HG03342 (cell line): ENCODE results near the gene OSBPL3.

Source experiments
- ATAC-seq: cut with Tn5 transposase; IDR thresholded peaks from one replicate; pipeline ENCODE4 v1.9.1; 2021; ENCODE audit warnings: mild to moderate bottlenecking, moderate library complexity; ENCODE audit not compliant: unreplicated experiment

The OSBPL3 gene

DNA sequence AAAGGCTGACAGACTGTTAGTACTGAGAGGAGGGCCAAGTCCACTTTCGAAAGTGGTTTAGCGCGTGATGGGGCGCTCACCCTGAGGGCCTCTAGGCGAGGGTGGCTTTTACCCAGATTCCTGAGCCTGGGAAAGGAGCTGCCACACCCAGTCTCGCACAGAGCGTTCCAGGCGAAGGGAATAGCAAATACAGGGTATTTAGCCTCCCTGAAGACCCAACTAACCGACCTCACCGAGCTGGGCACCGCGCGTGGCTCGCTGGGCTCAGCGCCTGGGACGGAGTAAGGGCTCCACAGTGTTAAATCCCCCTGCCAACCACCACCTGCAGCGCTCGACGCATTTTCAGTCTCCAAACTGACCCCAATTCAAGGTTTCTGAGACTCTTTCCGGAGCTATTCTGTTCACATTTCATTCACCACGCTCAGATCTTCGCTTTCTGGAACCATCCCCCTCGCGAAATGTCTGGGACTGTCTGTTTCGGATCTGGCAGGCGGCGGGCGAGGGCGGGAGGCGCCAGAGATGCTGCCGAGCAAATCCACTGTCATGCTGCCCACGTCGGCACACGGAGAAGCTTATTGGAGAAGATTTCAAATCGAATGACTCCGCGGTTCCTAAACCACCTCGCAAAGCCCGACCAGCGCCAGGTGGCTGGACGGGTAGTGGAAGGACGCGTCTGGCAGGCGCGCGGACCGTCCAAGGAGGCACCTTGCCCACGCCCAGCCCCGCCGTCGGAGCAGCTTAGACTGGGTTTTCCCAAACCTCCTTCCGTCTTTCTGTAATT is 1.4 kb upstream of the OSBPL3 start:
- no peak for ATAC-seq

GRCh38 chr7:24980534-24981170 is 674 bp upstream of the OSBPL3 start:
- ATAC-seq: peak; percentile 19

DNA sequence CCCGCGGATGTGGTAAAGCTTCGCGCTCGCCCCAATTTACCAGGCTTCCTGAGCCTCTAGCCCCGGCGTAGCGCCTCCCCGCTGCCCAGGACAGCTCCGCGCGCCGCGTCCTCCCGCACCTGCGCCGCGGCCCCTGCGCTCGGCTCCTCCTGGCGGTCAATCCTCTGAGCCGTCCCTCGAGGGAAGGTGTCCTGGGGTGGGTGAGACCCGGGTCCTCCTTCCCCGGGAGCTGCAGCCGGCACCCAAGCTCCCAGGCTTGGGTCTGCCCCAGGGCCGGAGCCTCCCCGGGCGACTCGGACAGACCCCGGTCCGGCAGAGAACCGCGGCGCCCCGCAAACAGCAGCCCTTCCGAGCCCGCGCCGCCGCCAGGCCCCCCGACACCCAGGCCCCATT is 512 bp downstream of the OSBPL3 start:
- ATAC-seq: peak; percentile 44

DNA sequence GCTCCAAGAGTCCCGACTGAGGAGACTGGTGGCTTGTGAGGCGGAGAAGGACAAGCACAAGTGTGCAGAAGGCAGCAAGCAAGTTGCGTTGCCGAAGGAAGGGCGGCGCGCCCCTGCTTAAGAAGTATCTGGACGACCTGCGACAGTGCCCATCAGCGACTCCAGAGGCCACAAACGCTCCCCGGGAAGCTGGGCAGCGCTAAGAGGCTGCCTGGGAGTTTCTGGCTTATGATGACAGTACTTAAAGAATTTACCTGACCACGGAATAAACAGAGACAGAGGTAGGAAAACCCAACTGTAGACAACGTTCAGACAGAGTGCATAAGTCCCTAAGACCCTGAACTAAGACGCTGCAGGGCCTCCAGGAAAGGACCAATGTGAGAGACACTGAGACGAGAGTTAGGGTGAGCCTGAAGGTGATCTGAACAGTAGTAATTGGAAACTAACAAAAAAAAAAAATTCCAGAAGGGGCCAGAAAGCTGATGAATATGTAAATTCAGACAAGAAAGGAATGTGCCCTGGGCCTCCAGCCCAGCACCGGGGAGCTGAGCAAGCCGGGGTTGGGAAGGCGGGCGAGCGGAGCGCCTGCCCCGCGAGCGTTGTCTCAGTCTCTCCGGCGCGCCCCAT is 1.0 kb downstream of the OSBPL3 start:
- no peak for ATAC-seq

DNA sequence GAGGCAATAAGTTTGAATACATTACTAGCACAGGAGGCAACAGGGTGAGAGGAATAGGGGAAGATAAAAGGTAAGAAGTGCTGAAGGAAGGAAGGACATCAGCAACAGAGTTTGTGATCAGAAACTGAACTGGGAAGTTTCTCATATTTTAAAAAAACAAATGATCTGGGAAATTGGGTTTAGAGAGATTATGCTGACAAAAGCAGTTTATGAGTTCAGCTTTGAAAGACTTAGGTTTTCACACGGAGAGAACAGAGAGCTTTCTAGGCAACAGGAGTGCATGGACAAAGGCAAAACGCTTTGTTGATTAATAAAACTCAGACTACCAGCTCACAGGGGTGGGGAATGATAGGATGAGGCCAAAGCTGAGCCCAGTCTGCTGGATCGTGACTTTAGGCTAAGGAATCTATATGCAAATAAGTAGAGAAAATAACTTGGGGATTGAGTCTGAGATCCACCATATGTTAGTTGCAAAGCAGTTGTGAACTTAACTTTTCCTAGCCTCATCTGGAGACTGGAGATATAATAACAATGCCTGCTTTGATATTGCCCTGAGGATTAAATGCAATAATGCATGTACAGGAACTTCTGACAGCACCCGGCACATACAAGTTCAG is 4.2 kb downstream of the OSBPL3 start:
- ATAC-seq: no peak

DNA sequence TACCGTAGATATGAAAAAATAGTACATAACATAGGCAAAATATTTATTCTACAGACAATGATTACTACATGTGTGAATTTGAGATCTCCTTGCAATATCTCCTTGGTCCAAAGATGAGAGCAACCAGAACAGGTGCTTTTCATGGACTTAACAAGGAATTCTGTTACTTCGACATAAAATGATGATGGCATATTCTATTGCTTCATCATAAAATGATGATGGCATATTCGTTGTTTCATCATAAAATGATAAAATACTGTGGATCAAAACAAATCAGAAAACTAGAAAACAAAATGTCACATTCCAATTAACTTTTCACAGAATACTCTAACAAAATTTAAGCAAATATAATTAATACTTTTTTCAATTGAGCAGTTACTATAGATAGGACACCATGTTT is 4.8 kb downstream of the OSBPL3 start:
- no peak for ATAC-seq

DNA sequence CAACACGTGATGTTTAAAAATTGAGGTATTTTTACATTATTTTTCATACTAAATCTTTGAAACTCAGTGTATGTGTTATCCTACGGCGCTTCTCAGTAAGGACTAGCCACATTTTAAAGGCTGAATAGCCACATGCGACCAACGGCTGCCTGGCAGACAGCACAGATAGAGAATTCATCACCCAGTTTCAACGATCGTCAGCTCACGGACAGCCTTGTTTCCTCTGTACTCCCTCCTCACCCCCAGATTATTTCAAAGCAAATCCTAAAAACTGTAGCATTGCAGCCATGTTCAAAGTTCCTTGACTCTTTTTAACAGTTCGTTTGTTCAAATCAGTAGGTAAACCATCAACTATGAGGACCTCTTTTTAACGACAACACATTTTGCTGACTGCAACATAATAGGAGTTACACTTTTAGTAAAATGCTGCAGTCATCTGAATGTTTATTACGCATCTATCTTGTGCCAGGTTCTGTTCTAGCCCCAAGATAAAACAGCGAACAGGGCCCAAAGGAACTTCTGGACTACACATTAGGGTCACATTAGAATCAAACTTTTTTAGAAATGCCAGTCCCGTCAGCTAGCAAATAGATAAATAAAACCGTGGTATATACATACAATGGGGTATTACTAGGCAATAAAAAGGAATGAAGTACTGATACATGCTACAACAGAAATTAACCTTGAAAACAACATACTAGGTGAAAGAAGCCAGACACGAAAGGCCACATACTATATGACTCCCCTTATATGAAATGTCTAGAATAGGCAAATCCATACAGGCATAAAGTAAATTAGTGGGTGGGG is 5.7 kb downstream of the OSBPL3 start:
- ATAC-seq: no peak

DNA sequence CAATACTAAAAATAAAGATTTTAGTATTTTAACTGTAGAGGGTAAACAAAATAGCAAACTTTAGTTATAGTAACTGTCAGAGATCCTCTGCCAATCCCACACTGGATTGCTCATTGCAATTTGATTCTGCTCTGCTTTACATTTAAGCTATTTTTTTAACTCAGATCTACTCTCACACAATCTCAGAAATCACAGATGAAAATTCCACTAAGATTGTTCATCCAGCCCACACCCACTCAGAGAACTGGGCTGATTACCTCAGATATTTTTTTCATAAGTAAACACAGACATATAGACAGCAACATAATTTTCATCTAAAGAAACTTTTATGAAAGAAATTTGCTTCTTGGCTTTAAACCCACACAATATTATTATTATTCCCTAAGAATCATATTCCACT is 7.0 kb downstream of the OSBPL3 start:
- ATAC-seq: no peak

GRCh38 chr7:24972166-24972477 is 7.9 kb downstream of the OSBPL3 start:
- ATAC-seq: no peak

GRCh38 chr7:24971333-24972165 is 8.4 kb downstream of the OSBPL3 start:
- no peak for ATAC-seq

- no peak for ATAC-seq
Measured at GRCh38 chr7:24970676-24971075, 9.3 kb downstream of the OSBPL3 start.

- no peak for ATAC-seq
Measured at GRCh38 chr7:24968165-24968564, 11.8 kb downstream of the OSBPL3 start.

- peak; percentile 25 for ATAC-seq
Measured at GRCh38 chr7:24967696-24968095, 12.3 kb downstream of the OSBPL3 start.

GRCh38 chr7:24966802-24967201 is 13.2 kb downstream of the OSBPL3 start:
- ATAC-seq: no peak

DNA sequence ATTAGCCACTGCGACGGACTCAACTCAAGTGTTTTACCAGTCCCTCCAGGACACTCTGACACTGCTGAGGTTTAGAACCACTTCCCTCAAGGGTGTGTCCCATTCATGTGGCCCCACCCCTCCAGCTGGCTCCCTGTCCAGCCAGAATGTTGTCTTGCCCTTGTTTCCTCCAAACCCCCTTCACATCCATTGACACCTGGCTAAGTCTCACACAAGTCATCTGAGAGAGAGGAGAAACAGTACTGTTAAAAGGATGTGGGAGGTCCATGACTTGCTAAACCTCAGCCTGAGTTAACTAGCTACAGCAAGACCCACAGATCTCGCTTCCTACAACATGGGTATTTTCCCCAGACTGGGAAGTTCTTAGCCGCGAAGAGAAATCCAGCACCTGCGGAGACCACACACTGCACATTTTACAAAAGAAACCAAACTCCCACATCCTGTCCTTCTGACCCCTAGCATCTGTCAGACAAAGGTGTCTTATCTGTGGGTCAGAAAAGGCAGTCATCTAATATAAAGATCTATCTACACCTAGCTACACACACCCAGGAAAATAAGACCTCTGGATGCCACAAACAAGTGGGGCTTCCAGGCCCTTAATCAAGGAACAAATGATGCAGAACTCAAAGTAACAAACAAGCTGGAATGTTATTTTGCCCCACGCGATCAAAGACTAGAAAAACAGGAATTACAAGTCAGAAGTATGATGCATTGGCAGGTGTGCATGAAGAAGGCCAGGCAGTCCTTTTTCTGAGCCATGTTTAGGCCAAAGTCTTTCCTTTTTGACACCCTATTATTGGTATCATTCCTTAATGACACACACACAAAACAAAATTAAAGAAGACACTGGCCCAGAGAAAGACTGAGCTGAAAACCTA is 13.9 kb downstream of the OSBPL3 start:
- peak; percentile 81 for ATAC-seq

DNA sequence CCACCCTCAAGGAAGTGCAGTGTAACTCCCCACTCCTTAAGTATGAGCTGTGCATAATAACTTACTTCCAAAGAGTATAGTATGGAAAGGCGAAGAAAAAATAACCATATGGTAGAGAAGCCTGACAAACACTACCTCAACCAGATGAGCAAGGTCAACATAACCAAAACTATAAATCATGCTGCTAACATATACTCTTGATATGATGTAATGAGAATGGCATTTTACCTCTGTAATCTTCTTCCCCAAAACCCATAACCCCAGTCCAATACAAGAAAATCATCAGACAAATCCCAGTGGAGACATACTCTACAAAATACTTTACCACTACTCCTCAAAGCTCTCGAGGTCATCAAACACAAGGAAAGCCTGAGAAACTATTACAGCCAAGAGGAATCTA is 15.8 kb downstream of the OSBPL3 start:
- no peak for ATAC-seq

GRCh38 chr7:24963218-24963617 is 16.8 kb downstream of the OSBPL3 start:
- peak; percentile 22 for ATAC-seq

- ATAC-seq: no peak
Measured at GRCh38 chr7:24962418-24962962, 17.5 kb downstream of the OSBPL3 start.
